ENCODE results near the gene KCNQ4. TPM values are rescaled to one million over a fixed set of nuclear protein-coding genes. Genes with fewer than 3 reads are reported as not detected.

KCNQ4 gene
- total and polyA plus RNA-seq, 4 experiments from 2014 or later, result 0.14 to 0.33 (median 0.20) TPM; not detected in 1

DNA sequence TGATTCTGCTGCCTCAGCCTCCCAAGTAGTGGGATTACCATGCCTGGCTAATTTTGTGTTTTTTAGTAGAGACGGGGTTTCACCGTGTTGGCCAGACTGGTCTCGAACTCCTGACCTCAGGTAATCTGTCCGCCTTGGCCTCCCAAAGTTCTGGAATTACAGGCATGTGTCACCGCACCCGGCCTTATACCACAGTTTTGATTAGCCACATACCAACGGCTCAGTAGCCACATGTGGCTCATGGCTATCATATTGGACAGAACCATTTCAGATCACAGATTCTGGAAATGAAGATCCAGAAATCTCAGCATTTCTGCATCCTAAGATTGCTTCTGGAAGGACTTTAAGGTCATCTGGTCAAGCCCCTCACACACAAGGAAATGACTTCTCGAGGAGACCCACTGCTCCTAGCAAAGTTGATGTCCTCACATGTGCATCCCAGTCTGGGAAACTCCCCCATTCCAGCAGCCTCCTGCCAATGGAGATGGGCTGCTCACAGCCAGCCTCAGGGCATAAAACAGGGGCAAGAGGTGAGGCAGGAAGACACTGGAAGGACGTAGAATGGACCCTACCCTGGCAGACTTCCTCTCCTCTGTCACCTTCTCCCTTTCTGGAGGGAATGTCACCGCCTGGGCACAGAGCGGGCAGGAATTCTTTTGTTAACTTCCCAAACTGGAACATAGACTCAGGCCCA, 96.0 kb downstream of the KCNQ4 start:
- H3K9me3 Mint-ChIP-seq, result peaks cover 0 to 13% (median 3%) of the 10 kb centered on the region in 8 donors
- no peak overlapping the region for H3K4me3 Mint-ChIP-seq
- no peak for DNase-seq
- CTCF ChIA-PET (ENCODE audit: partially characterized antibody), result no interaction called here
- intact Hi-C loops (cut with micrococcal nuclease), result no loop called here
- peaks cover 11 to 15% of the 10 kb centered on the region in 2 donors for H3K27me3 Mint-ChIP-seq
- H3K9me3 ChIP-seq (ENCODE audit: control insufficient read depth in 1 of 2, low read length in 2 of 2), result no peaks in the 10 kb centered on the region
- H3K27ac ChIP-seq (ENCODE audit: low read depth, low read length), result no peak overlapping the region
- H3K4me1 Mint-ChIP-seq, result peaks cover 18 to 34% (median 29%) of the 10 kb centered on the region in 4 donors
- no peaks in the 10 kb centered on the region for H3K36me3 Mint-ChIP-seq
- H3K36me3 ChIP-seq (ENCODE audit: insufficient read depth, low read length), result no peaks in the 10 kb centered on the region
- H3K4me1 ChIP-seq (ENCODE audit: insufficient read depth, low read length), result peaks cover 31% of the 10 kb centered on the region
- H3K27ac Mint-ChIP-seq, result peak overlapping the region in 1 of 7 donors; percentile 18
- POLR2A ChIA-PET (ENCODE audit: partially characterized antibody), result interaction anchor here (0.6 kb wide), 1 partner anchor 17 kb away, joined by 3 read pairs; no protein-coding TSS in a partner anchor
- no peaks in the 10 kb centered on the region for H3K27me3 ChIP-seq (ENCODE audit: insufficient read depth, low read length)
- H3K4me3 ChIP-seq (ENCODE audit: low read length in 2 of 2), result no peak overlapping the region

- H3K27me3 ChIP-seq (ENCODE audit: insufficient read depth, low read length), result no peaks in the 10 kb centered on the region
- Mint-ChIP-seq H3K4me3 (no peak overlapping the region), H3K9me3 (peaks cover 0 to 10% (median 2%) of the 10 kb centered on the region in 8 donors), H3K4me1 (peaks cover 9 to 23% (median 19%) of the 10 kb centered on the region in 4 donors), H3K27me3 (peaks cover 20 to 22% of the 10 kb centered on the region in 2 donors), H3K36me3 (no peaks in the 10 kb centered on the region), H3K27ac (no peak overlapping the region)
- H3K4me3 ChIP-seq (ENCODE audit: low read length in 2 of 2), result no peak overlapping the region
- H3K36me3 ChIP-seq (ENCODE audit: insufficient read depth, low read length), result no peaks in the 10 kb centered on the region
- ChIA-PET CTCF (ENCODE audit: partially characterized antibody) (no interaction called here), POLR2A (ENCODE audit: partially characterized antibody) (interaction anchor here (1.0 kb wide), 1 partner anchor 18 kb away, joined by 3 read pairs; the partner anchor contains the start of gene CITED4)
- intact Hi-C loops (cut with micrococcal nuclease), result no loop called here
- H3K9me3 ChIP-seq (ENCODE audit: control insufficient read depth in 1 of 2, low read length in 2 of 2), result no peaks in the 10 kb centered on the region
- no peak overlapping the region for H3K27ac ChIP-seq (ENCODE audit: low read depth, low read length)
- peaks cover 19% of the 10 kb centered on the region for H3K4me1 ChIP-seq (ENCODE audit: insufficient read depth, low read length)
- no peak for DNase-seq
These were observed 97.4 kb downstream of the KCNQ4 start for GRCh38 chr1:40880813-40881549.

DNA sequence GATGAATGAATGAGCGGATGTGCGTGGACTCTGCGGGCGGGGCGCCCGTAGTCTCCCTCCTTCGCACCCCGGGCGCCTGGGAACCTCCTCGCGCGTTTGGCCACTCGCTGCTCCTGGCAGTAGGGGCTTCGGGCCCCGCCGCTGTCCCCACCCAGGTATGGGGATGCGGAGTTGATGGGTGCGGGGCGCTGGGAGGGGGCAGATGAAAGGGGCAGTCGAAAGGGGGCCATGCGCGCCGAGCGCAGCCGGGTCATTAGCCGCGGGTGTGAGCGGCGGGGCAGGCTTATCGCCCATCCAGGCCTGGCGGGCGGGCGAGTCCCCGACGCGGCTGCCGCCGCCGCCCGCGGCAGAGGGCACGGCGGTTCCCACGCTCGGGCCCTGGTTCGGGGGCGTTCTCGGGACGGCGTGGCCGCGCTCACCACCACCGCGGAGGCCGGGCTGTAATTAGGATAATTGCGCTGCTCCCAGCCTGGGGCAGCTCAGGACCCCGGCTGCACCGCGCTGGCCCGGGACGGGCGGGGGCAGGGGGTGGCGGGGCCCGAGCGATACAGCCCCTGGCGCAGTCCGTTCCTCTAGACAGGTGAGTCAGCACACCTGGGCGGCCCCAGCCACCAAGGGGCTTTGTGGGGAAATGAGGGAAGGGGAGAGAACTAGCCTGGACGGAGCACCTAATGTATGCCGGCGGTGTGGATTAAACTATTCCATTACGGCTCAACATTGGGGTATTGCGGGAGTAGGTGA, 100.6 kb downstream of the KCNQ4 start:
- DNase-seq, result no peak
- intact Hi-C loops (cut with micrococcal nuclease), result no loop called here
- CTCF ChIA-PET (ENCODE audit: partially characterized antibody), result no interaction called here
- POLR2A ChIA-PET (ENCODE audit: partially characterized antibody), result no interaction called here
- Mint-ChIP-seq H3K27ac (peak overlapping the region in 2 of 7 donors; percentile 56 to 64), H3K9me3 (peaks cover 0 to 8% (median 0%) of the 10 kb centered on the region in 8 donors), H3K36me3 (no peaks in the 10 kb centered on the region), H3K4me3 (peak overlapping the region in 6 of 8 donors; percentile 17 to 74 (median 40)), H3K27me3 (peaks cover 31 to 42% of the 10 kb centered on the region in 2 donors), H3K4me1 (peaks cover 1 to 5% (median 4%) of the 10 kb centered on the region in 4 donors)
- H3K27me3 ChIP-seq (ENCODE audit: insufficient read depth, low read length), result no peaks in the 10 kb centered on the region
- H3K27ac ChIP-seq (ENCODE audit: low read depth, low read length), result no peak overlapping the region
- H3K36me3 ChIP-seq (ENCODE audit: insufficient read depth, low read length), result no peaks in the 10 kb centered on the region
- no peaks in the 10 kb centered on the region for H3K9me3 ChIP-seq (ENCODE audit: control insufficient read depth in 1 of 2, low read length in 2 of 2)
- no peak overlapping the region for H3K4me3 ChIP-seq (ENCODE audit: low read length in 2 of 2)
- no peaks in the 10 kb centered on the region for H3K4me1 ChIP-seq (ENCODE audit: insufficient read depth, low read length)

- peaks cover 33 to 43% of the 10 kb centered on the region in 2 donors for H3K27me3 Mint-ChIP-seq
These were observed 102.9 kb downstream of the KCNQ4 start for GRCh38 chr1:40886318-40887011.

DNA sequence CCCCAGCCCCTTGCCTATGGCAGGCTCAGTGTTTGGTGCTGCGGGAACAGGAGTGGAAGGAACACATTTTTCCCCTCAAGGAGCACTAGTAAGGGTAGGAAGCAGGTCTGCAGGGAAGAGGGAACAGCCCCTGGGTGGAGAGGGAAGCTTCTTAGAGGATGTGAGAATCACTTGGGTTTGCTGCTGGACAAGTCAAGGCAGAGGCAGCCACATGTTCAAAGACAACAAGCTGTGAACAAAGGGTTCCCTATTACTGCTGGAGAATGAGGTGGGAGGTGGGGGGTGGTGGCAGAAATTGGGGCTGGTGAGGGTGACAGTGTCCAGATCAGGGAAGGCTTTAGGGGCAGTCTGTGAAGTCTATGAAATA, 103.4 kb downstream of the KCNQ4 start:
- no peak overlapping the region for H3K4me3 Mint-ChIP-seq
- H3K9me3 ChIP-seq (ENCODE audit: control insufficient read depth in 1 of 2, low read length in 2 of 2), result no peaks in the 10 kb centered on the region
- DNase-seq, result no peak
- no peaks in the 10 kb centered on the region for H3K36me3 Mint-ChIP-seq
- peaks cover 1 to 5% (median 4%) of the 10 kb centered on the region in 4 donors for H3K4me1 Mint-ChIP-seq
- H3K4me3 ChIP-seq (ENCODE audit: low read length in 2 of 2), result no peak overlapping the region
- no peaks in the 10 kb centered on the region for H3K36me3 ChIP-seq (ENCODE audit: insufficient read depth, low read length)
- no peak overlapping the region for H3K27ac Mint-ChIP-seq
- H3K4me1 ChIP-seq (ENCODE audit: insufficient read depth, low read length), result no peaks in the 10 kb centered on the region
- peaks cover 0 to 9% (median 0%) of the 10 kb centered on the region in 8 donors for H3K9me3 Mint-ChIP-seq
- H3K27me3 ChIP-seq (ENCODE audit: insufficient read depth, low read length), result no peaks in the 10 kb centered on the region
- intact Hi-C loops (cut with micrococcal nuclease), result no loop called here
- no peak overlapping the region for H3K27ac ChIP-seq (ENCODE audit: low read depth, low read length)
- ChIA-PET CTCF (ENCODE audit: partially characterized antibody) (no interaction called here), POLR2A (ENCODE audit: partially characterized antibody) (no interaction called here)
- H3K27me3 Mint-ChIP-seq, result peaks cover 32 to 43% of the 10 kb centered on the region in 2 donors

More at GRCh38 chr1:40886318-40887011, 102.9 kb downstream of the KCNQ4 start:
- Histone ChIP-seq H3K4me3 (ENCODE audit: low read length in 2 of 2) (no peak overlapping the region), H3K27ac (ENCODE audit: low read depth, low read length) (no peak overlapping the region), H3K27me3 (ENCODE audit: insufficient read depth, low read length) (no peaks in the 10 kb centered on the region), H3K36me3 (ENCODE audit: insufficient read depth, low read length) (no peaks in the 10 kb centered on the region), H3K9me3 (ENCODE audit: control insufficient read depth in 1 of 2, low read length in 2 of 2) (no peaks in the 10 kb centered on the region), H3K4me1 (ENCODE audit: insufficient read depth, low read length) (no peaks in the 10 kb centered on the region)
- H3K27ac Mint-ChIP-seq, result no peak overlapping the region
- POLR2A ChIA-PET (ENCODE audit: partially characterized antibody), result no interaction called here
- CTCF ChIA-PET (ENCODE audit: partially characterized antibody), result no interaction called here
- H3K36me3 Mint-ChIP-seq, result no peaks in the 10 kb centered on the region
- intact Hi-C loops (cut with micrococcal nuclease), result no loop called here
- DNase-seq, result no peak
- peak overlapping the region in 1 of 8 donors; percentile 0 for H3K4me3 Mint-ChIP-seq
- H3K9me3 Mint-ChIP-seq, result peaks cover 0 to 10% (median 0%) of the 10 kb centered on the region in 8 donors
- peaks cover 1 to 5% (median 4%) of the 10 kb centered on the region in 4 donors for H3K4me1 Mint-ChIP-seq

DNA sequence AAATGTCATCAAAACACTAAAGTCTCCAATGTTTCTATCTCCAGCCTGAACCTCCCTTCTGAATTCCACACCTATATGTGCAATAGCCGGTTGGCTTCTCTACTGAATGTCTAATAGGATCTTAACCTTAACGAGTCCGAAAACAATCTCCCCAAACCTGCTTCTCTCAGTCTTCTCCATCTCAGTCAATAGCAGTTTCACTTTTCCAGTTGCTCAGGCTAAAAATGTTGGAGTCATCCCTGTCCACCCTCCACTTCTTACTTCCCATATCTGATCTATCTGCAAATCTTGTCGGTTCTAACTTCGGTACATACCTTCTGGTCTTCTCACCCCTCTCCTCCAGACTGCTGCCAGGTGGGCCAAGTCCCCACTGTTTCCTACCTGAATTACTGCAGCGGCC, 104.1 kb downstream of the KCNQ4 start:
- H3K4me1 Mint-ChIP-seq, result peaks cover 1 to 5% (median 4%) of the 10 kb centered on the region in 4 donors
- H3K9me3 Mint-ChIP-seq, result peaks cover 0 to 7% (median 0%) of the 10 kb centered on the region in 8 donors
- Histone ChIP-seq H3K36me3 (ENCODE audit: insufficient read depth, low read length) (no peaks in the 10 kb centered on the region), H3K27ac (ENCODE audit: low read depth, low read length) (no peak overlapping the region), H3K9me3 (ENCODE audit: control insufficient read depth in 1 of 2, low read length in 2 of 2) (no peaks in the 10 kb centered on the region), H3K4me1 (ENCODE audit: insufficient read depth, low read length) (no peaks in the 10 kb centered on the region), H3K4me3 (ENCODE audit: low read length in 2 of 2) (no peak overlapping the region), H3K27me3 (ENCODE audit: insufficient read depth, low read length) (no peaks in the 10 kb centered on the region)
- intact Hi-C loops (cut with micrococcal nuclease), result no loop called here
- H3K36me3 Mint-ChIP-seq, result no peaks in the 10 kb centered on the region
- no peak overlapping the region for H3K27ac Mint-ChIP-seq
- CTCF ChIA-PET (ENCODE audit: partially characterized antibody), result no interaction called here
- H3K4me3 Mint-ChIP-seq, result peak overlapping the region in 1 of 8 donors; percentile 2
- DNase-seq, result no peak
- POLR2A ChIA-PET (ENCODE audit: partially characterized antibody), result no interaction called here
- peaks cover 28 to 41% of the 10 kb centered on the region in 2 donors for H3K27me3 Mint-ChIP-seq
